GM12892 (cell line): ENCODE measurements around the gene URB1.

Source experiments
- DNase-seq: peaks from one replicate; pipeline ENCODE4 v3.0.0; 2011; ENCODE audit not compliant: insufficient read length
- FAIRE-seq: peaks from 2 replicates; lab custom pipeline; 2011; peaks lifted over from hg19 to GRCh38; lab: Jason Lieb, UNC
- POLR2A ChIP-seq: IDR thresholded peaks from 2 replicates; pipeline ENCODE4 v1.6.1; 2011; ENCODE audit warnings: low read depth, low read length, control low read depth
- POLR2AphosphoS5 ChIP-seq: IDR thresholded peaks from 2 replicates; pipeline ENCODE4 v1.6.1; 2011; ENCODE audit warnings: low read depth, low read length, control low read depth
- TAF1 ChIP-seq: IDR thresholded peaks from 2 replicates; pipeline ENCODE4 v1.6.1; 2011; ENCODE audit warnings: low read depth, mild to moderate bottlenecking, control low read depth, low read length, borderline replicate concordance

URB1 gene

DNA sequence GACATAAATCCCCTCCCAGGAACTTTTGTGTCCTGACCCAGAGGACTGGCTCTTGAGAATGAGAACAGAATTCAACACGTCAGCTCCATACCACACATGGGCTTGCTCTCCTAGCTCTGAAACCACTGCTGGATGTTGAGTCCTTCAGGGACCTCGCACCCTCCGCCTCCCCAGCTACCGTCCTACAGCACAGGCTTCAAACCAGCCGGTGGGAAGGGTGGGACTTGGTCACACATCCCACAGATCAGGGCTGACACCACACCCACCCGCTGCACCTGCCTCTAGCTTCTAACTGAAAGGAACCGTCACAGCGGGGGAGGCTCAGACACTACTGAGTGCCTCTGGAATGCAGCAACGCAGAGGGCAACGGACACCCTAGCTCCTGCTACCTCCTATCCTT is 70.1 kb downstream of the URB1 start:
- FAIRE-seq, result no peak
- TF ChIP-seq POLR2A, result no peak
- no peak for TF ChIP-seq TAF1
- TF ChIP-seq POLR2AphosphoS5, result no peak

GRCh38 chr21:32322103-32322502 is 70.7 kb downstream of the URB1 start:
- TF ChIP-seq TAF1 (no peak), POLR2AphosphoS5 (no peak), POLR2A (no peak)
- no peak for DNase-seq
- no peak for FAIRE-seq

More for the DNA sequence above, 70.1 kb downstream of the URB1 start:
- no peak for DNase-seq

DNA sequence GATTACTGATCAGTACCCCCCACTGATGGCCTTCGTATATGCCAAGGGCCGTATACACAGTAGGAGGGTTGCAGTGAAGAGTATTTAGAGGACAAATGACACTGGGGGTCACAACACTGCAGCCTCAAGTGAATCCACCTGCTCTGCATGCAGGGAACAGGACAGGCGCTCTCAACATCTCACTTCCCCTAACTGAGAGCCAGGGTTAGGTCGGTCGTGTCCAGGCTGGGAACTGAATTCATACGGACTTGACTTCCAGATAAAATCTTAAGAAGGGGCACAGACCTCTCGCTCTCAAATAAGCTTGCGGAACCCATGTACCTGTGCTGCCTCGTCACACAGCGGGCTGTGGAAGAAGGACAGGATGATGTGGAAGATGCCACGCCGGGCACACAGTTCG is 71.3 kb downstream of the URB1 start:
- TF ChIP-seq POLR2A (no peak), POLR2AphosphoS5 (no peak), TAF1 (no peak)
- FAIRE-seq (no peak), DNase-seq (no peak)

DNA sequence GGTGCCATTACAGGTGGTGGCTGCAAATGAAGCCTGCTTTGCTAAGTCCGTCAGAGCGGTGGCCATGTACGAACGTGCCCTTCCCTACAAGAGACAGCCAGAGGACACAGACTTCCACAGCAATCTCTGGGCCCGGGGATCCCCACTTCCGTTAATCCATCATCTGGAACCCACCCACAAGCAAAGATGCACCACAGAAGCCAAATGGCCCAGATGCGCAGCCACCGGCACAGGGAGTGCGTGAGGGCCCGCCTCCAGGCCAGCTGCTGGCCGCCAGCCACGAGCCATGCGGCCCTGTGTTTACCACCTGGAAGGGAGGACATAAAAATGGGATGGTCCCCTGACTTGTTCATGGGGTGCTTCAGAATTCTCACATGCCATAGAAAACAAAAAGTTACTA is 72.1 kb downstream of the URB1 start:
- TF ChIP-seq POLR2AphosphoS5, result no peak
- TF ChIP-seq POLR2A, result no peak
- no peak for TF ChIP-seq TAF1
- no peak for DNase-seq
- no peak for FAIRE-seq

- no peak for FAIRE-seq
Observed at GRCh38 chr21:32320059-32320458, 72.8 kb downstream of the URB1 start.

DNA sequence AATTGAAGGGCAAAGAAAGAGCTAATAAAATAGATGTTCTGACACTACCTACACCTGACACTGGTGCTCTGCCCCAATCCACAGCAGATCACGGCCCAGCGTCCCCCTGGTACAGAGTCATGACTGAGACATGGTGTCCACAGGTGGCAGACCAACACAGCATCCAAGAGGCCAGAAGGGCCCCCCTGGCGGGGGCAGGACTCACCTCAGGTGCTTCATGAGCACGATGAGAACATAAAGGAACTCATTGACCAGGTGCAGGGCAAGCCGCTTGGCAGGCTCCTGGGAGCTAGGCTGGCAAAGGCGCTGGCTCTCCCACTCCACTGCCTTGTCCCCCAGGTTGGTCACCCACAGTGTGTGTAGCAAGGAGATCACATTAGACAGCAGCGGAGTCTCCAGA is 73.8 kb downstream of the URB1 start:
- FAIRE-seq (no peak), DNase-seq (no peak)
- TF ChIP-seq POLR2A, result no peak
- no peak for TF ChIP-seq TAF1
- no peak for TF ChIP-seq POLR2AphosphoS5

More at GRCh38 chr21:32320059-32320458, 72.8 kb downstream of the URB1 start:
- TF ChIP-seq TAF1, result no peak
- no peak for TF ChIP-seq POLR2AphosphoS5
- TF ChIP-seq POLR2A, result no peak
- DNase-seq, result no peak

GRCh38 chr21:32317726-32318125 is 75.1 kb downstream of the URB1 start:
- no peak for FAIRE-seq
- no peak for DNase-seq
- TF ChIP-seq POLR2AphosphoS5 (no peak), TAF1 (no peak), POLR2A (no peak)

GRCh38 chr21:32316361-32317215 is 76.2 kb downstream of the URB1 start:
- FAIRE-seq (no peak), DNase-seq (no peak)
- TF ChIP-seq POLR2A, result no peak
- TF ChIP-seq TAF1, result no peak
- TF ChIP-seq POLR2AphosphoS5, result no peak

- no peak for DNase-seq
- no peak for FAIRE-seq
- no peak for TF ChIP-seq POLR2AphosphoS5
Observed at GRCh38 chr21:32315511-32316281, 77.1 kb downstream of the URB1 start.

DNA sequence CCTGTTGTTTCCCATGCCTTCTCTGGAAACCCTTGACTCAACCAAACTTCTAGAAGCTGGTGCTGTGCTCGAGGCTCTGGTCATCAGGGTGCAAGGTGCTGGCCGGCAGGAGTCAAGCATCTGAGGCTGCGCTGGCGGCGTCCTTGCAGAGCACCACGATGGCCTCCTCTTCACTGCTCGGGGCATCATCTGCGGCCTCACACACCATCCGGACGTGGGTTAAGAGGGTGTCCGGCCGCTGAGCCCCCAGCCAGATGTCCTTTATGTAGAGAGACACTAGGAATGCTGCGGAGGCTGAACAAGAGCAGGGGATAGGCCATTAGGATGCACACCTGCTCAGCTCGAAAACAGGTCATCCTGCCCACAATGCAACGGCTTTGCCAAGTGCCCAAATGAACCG is 78.0 kb downstream of the URB1 start:
- DNase-seq, result no peak
- no peak for FAIRE-seq
- no peak for TF ChIP-seq POLR2AphosphoS5
- TF ChIP-seq POLR2A, result no peak
- TF ChIP-seq TAF1, result no peak

DNA sequence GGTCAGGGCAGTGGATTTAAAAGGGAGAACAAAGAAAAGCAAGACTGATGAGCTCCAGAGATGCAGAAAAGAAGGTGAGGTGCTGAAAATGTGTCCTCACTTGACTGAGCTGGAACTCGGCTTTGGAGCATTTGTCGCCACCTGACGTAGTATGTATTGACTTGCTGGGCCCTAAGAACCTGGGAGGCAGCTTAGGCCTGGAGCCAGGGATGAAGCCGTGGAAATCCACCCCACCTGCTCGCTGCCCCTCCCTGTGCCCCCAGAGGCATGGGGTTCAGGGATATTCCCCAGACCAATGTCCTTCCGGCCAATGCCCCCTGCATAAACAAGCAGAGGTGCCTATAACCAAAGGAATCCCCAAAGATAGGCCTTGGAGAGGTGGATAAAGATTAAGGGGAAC is 79.8 kb downstream of the URB1 start:
- DNase-seq, result no peak
- FAIRE-seq, result no peak
- TF ChIP-seq TAF1 (no peak), POLR2A (no peak), POLR2AphosphoS5 (no peak)
